NCI-H524 (cell line): Measurements from ENCODE around the gene CEP170.

Experiments
- DNase-seq, 2 experiments: peaks; one replicate each; lab custom pipeline; 2025; lab: John Stamatoyannopoulos, UW

The CEP170 gene

GRCh38 chr1:243267914-243268653, 13.0 kb upstream of the CEP170 start:
- DNase-seq, result no peak

- DNase-seq, result no peak
Observed at GRCh38 chr1:243267471-243267880, 12.4 kb upstream of the CEP170 start.

- no peak for DNase-seq
Observed at GRCh38 chr1:243266231-243266630, 11.2 kb upstream of the CEP170 start.

- peak; percentile 61 to 89 for DNase-seq
Observed at GRCh38 chr1:243264717-243265116, 9.6 kb upstream of the CEP170 start.

GRCh38 chr1:243261390-243261789, 6.3 kb upstream of the CEP170 start:
- DNase-seq, result no peak

GRCh38 chr1:243260221-243260880, 5.3 kb upstream of the CEP170 start:
- DNase-seq, result no peak

- no peak for DNase-seq
Observed at GRCh38 chr1:243258731-243259130, 3.6 kb upstream of the CEP170 start.

- DNase-seq, result no peak
Observed at GRCh38 chr1:243257189-243257588, 2.1 kb upstream of the CEP170 start.

- DNase-seq, result no peak
Observed at GRCh38 chr1:243256590-243256989, 1.5 kb upstream of the CEP170 start.

- DNase-seq, result peak; percentile 98 to 100
Observed at GRCh38 chr1:243255791-243256512, 871 bp upstream of the CEP170 start, which contains the start of gene SDCCAG8. SDCCAG8 (plus strand) TSS chr1:243256041; CDS start chr1:243256174, 133 bp downstream.

- DNase-seq, result peak; percentile 32 to 74
Observed at GRCh38 chr1:243254233-243254926, 701 bp downstream of the CEP170 start.

- DNase-seq, result peak in 1 of 2 experiments; percentile 31
Observed at GRCh38 chr1:243253926-243254232, 1.2 kb downstream of the CEP170 start.

- peak in 1 of 2 experiments; percentile 12 for DNase-seq
Observed at GRCh38 chr1:243253211-243253925, 1.7 kb downstream of the CEP170 start.

GRCh38 chr1:243251539-243251938, 3.5 kb downstream of the CEP170 start:
- no peak for DNase-seq

- DNase-seq, result no peak
Observed at GRCh38 chr1:243250102-243250501, 5.0 kb downstream of the CEP170 start.

- no peak for DNase-seq
Observed at GRCh38 chr1:243249214-243249613, 5.9 kb downstream of the CEP170 start.

- DNase-seq, result no peak
Observed at GRCh38 chr1:243247901-243248300, 7.2 kb downstream of the CEP170 start.

GRCh38 chr1:243246916-243247315, 8.2 kb downstream of the CEP170 start:
- DNase-seq, result no peak

- no peak for DNase-seq
Observed at GRCh38 chr1:243244432-243244841, 10.6 kb downstream of the CEP170 start.

- no peak for DNase-seq
Observed at GRCh38 chr1:243236604-243237252, 18.4 kb downstream of the CEP170 start.
